ENCODE results near the gene AOAH.

AOAH gene

GRCh38 chr7:36532981-36533499 is 191.3 kb downstream of the AOAH start:
- Histone ChIP-seq H3K9ac (ENCODE audit: low read depth, low read length) (no peak overlapping the region), H3K27ac (ENCODE audit: low read depth, low read length) (no peak overlapping the region), H3K36me3 (ENCODE audit: insufficient read depth, low read length) (no peaks in the 10 kb centered on the region), H3K4me3 (ENCODE audit: low read length) (no peak overlapping the region), H3K4me1 (ENCODE audit: insufficient read depth, low read length) (no peaks in the 10 kb centered on the region), H3K27me3 (ENCODE audit: insufficient read depth, low read length) (no peaks in the 10 kb centered on the region), H3K9me3 (ENCODE audit: insufficient read depth, low read depth, low read length) (no peaks in the 10 kb centered on the region)
- WGBS = 98% methylated on average over 5 of the region's 5 CpGs

- no peaks in the 10 kb centered on the region for H3K4me1 ChIP-seq (ENCODE audit: insufficient read depth, low read length)
- no peaks in the 10 kb centered on the region for H3K36me3 ChIP-seq (ENCODE audit: insufficient read depth, low read length)
- no peaks in the 10 kb centered on the region for H3K9me3 ChIP-seq (ENCODE audit: insufficient read depth, low read depth, low read length)
- WGBS = 92% methylated on average over 7 of the region's 7 CpGs
- H3K9ac ChIP-seq (ENCODE audit: low read depth, low read length) = no peak overlapping the region
- no peak overlapping the region for H3K27ac ChIP-seq (ENCODE audit: low read depth, low read length)
- H3K27me3 ChIP-seq (ENCODE audit: insufficient read depth, low read length) = no peaks in the 10 kb centered on the region
- no peak overlapping the region for H3K4me3 ChIP-seq (ENCODE audit: low read length)
These were observed 192.3 kb downstream of the AOAH start for GRCh38 chr7:36531951-36532350.

GRCh38 chr7:36530456-36530855 is 193.8 kb downstream of the AOAH start:
- Histone ChIP-seq H3K9ac (ENCODE audit: low read depth, low read length) (no peak overlapping the region), H3K27me3 (ENCODE audit: insufficient read depth, low read length) (no peaks in the 10 kb centered on the region)
- 100% methylated on average over 2 of the region's 2 CpGs for WGBS

GRCh38 chr7:36527549-36527913 is 196.8 kb downstream of the AOAH start:
- H3K27me3 ChIP-seq (ENCODE audit: insufficient read depth, low read length) = no peaks in the 10 kb centered on the region
- no peak overlapping the region for H3K27ac ChIP-seq (ENCODE audit: low read depth, low read length)
- no peaks in the 10 kb centered on the region for H3K36me3 ChIP-seq (ENCODE audit: insufficient read depth, low read length)
- H3K9me3 ChIP-seq (ENCODE audit: insufficient read depth, low read depth, low read length) = no peaks in the 10 kb centered on the region
- H3K4me3 ChIP-seq (ENCODE audit: low read length) = no peak overlapping the region
- peaks cover 6% of the 10 kb centered on the region; the same call in 1 of the 2 replicates for H3K4me1 ChIP-seq (ENCODE audit: insufficient read depth, low read length)
- no peak overlapping the region for H3K9ac ChIP-seq (ENCODE audit: low read depth, low read length)
- 95% methylated on average over 6 of the region's 6 CpGs for WGBS

More at GRCh38 chr7:36530456-36530855, 193.8 kb downstream of the AOAH start:
- Histone ChIP-seq H3K4me1 (ENCODE audit: insufficient read depth, low read length) (peaks cover 6% of the 10 kb centered on the region; the same call in 1 of the 2 replicates), H3K27ac (ENCODE audit: low read depth, low read length) (no peak overlapping the region), H3K36me3 (ENCODE audit: insufficient read depth, low read length) (no peaks in the 10 kb centered on the region), H3K9me3 (ENCODE audit: insufficient read depth, low read depth, low read length) (no peaks in the 10 kb centered on the region), H3K4me3 (ENCODE audit: low read length) (no peak overlapping the region)

- Histone ChIP-seq H3K4me3 (ENCODE audit: low read length) (no peak overlapping the region), H3K9me3 (ENCODE audit: insufficient read depth, low read depth, low read length) (no peaks in the 10 kb centered on the region), H3K4me1 (ENCODE audit: insufficient read depth, low read length) (peaks cover 6% of the 10 kb centered on the region; the same call in 1 of the 2 replicates), H3K36me3 (ENCODE audit: insufficient read depth, low read length) (no peaks in the 10 kb centered on the region), H3K9ac (ENCODE audit: low read depth, low read length) (no peak overlapping the region), H3K27ac (ENCODE audit: low read depth, low read length) (no peak overlapping the region), H3K27me3 (ENCODE audit: insufficient read depth, low read length) (no peaks in the 10 kb centered on the region)
- WGBS = 88% methylated on average over 3 of the region's 3 CpGs
These were observed 197.3 kb downstream of the AOAH start for GRCh38 chr7:36526863-36527548.

- Histone ChIP-seq H3K9ac (ENCODE audit: low read depth, low read length) (no peak overlapping the region), H3K4me3 (ENCODE audit: low read length) (no peak overlapping the region), H3K36me3 (ENCODE audit: insufficient read depth, low read length) (no peaks in the 10 kb centered on the region), H3K27ac (ENCODE audit: low read depth, low read length) (no peak overlapping the region), H3K4me1 (ENCODE audit: insufficient read depth, low read length) (peaks cover 6% of the 10 kb centered on the region; the same call in 1 of the 2 replicates), H3K27me3 (ENCODE audit: insufficient read depth, low read length) (no peaks in the 10 kb centered on the region), H3K9me3 (ENCODE audit: insufficient read depth, low read depth, low read length) (no peaks in the 10 kb centered on the region)
- 94% methylated on average over 6 of the region's 6 CpGs for WGBS
These were observed 200.8 kb downstream of the AOAH start for GRCh38 chr7:36523371-36524101.

- no peaks in the 10 kb centered on the region for H3K36me3 ChIP-seq (ENCODE audit: insufficient read depth, low read length)
- H3K27me3 ChIP-seq (ENCODE audit: insufficient read depth, low read length) = no peaks in the 10 kb centered on the region
- 92% methylated on average over 10 of the region's 10 CpGs for WGBS
- no peak overlapping the region for H3K4me3 ChIP-seq (ENCODE audit: low read length)
- H3K4me1 ChIP-seq (ENCODE audit: insufficient read depth, low read length) = peaks cover 6% of the 10 kb centered on the region; the same call in 1 of the 2 replicates
- no peak overlapping the region for H3K9ac ChIP-seq (ENCODE audit: low read depth, low read length)
- no peak overlapping the region for H3K27ac ChIP-seq (ENCODE audit: low read depth, low read length)
- no peaks in the 10 kb centered on the region for H3K9me3 ChIP-seq (ENCODE audit: insufficient read depth, low read depth, low read length)
These were observed 201.8 kb downstream of the AOAH start for GRCh38 chr7:36522453-36523007.

GRCh38 chr7:36521911-36522310 is 202.4 kb downstream of the AOAH start:
- no peaks in the 10 kb centered on the region for H3K9me3 ChIP-seq (ENCODE audit: insufficient read depth, low read depth, low read length)
- no peak overlapping the region for H3K27ac ChIP-seq (ENCODE audit: low read depth, low read length)
- H3K9ac ChIP-seq (ENCODE audit: low read depth, low read length) = no peak overlapping the region
- H3K4me1 ChIP-seq (ENCODE audit: insufficient read depth, low read length) = peaks cover 6% of the 10 kb centered on the region; the same call in 1 of the 2 replicates
- H3K4me3 ChIP-seq (ENCODE audit: low read length) = no peak overlapping the region
- WGBS = 91% methylated on average over 10 of the region's 10 CpGs
- H3K27me3 ChIP-seq (ENCODE audit: insufficient read depth, low read length) = no peaks in the 10 kb centered on the region
- no peaks in the 10 kb centered on the region for H3K36me3 ChIP-seq (ENCODE audit: insufficient read depth, low read length)

GRCh38 chr7:36521133-36521532 is 203.2 kb downstream of the AOAH start:
- Histone ChIP-seq H3K27me3 (ENCODE audit: insufficient read depth, low read length) (no peaks in the 10 kb centered on the region), H3K9ac (ENCODE audit: low read depth, low read length) (no peak overlapping the region), H3K36me3 (ENCODE audit: insufficient read depth, low read length) (no peaks in the 10 kb centered on the region), H3K4me1 (ENCODE audit: insufficient read depth, low read length) (no peaks in the 10 kb centered on the region), H3K4me3 (ENCODE audit: low read length) (no peak overlapping the region), H3K27ac (ENCODE audit: low read depth, low read length) (no peak overlapping the region), H3K9me3 (ENCODE audit: insufficient read depth, low read depth, low read length) (no peaks in the 10 kb centered on the region)
- WGBS = 90% methylated on average over 4 of the region's 4 CpGs

- Histone ChIP-seq H3K4me1 (ENCODE audit: insufficient read depth, low read length) (no peaks in the 10 kb centered on the region), H3K27me3 (ENCODE audit: insufficient read depth, low read length) (no peaks in the 10 kb centered on the region), H3K36me3 (ENCODE audit: insufficient read depth, low read length) (no peaks in the 10 kb centered on the region), H3K9ac (ENCODE audit: low read depth, low read length) (no peak overlapping the region), H3K9me3 (ENCODE audit: insufficient read depth, low read depth, low read length) (no peaks in the 10 kb centered on the region), H3K4me3 (ENCODE audit: low read length) (no peak overlapping the region), H3K27ac (ENCODE audit: low read depth, low read length) (no peak overlapping the region)
- 92% methylated on average over 3 of the region's 3 CpGs for WGBS
These were observed 208.4 kb downstream of the AOAH start for GRCh38 chr7:36515847-36516246.

Measured in HUES64 (cell line).